AG09309 (cell line): Measurements from ENCODE around the gene MRPL38.
A peak's percentile ranks its signal among the peaks of the same experiment; 100 is the strongest.

ENCODE experiments used
- DNase-seq: peaks from one replicate; pipeline ENCODE4 v3.0.0-alpha.2; 2010; ENCODE audit warnings: low read depth
- H3K4me3 ChIP-seq: 2 replicates; pipeline ENCODE4 v1.5.1; 2011; ENCODE audit warnings: mild to moderate bottlenecking, low read depth, low read length, moderate library complexity; ENCODE audit not compliant: control insufficient read depth
- TF ChIP-seq, protein P1 (sequence below): IDR thresholded peaks from 2 replicates; pipeline ENCODE4 v1.5.1; 2011; ENCODE audit warnings: mild to moderate bottlenecking, low read depth, low read length, inconsistent platforms; ENCODE audit not compliant: insufficient read depth, control insufficient read depth; ENCODE audit errors: missing control alignments

MRPL38 gene

DNA sequence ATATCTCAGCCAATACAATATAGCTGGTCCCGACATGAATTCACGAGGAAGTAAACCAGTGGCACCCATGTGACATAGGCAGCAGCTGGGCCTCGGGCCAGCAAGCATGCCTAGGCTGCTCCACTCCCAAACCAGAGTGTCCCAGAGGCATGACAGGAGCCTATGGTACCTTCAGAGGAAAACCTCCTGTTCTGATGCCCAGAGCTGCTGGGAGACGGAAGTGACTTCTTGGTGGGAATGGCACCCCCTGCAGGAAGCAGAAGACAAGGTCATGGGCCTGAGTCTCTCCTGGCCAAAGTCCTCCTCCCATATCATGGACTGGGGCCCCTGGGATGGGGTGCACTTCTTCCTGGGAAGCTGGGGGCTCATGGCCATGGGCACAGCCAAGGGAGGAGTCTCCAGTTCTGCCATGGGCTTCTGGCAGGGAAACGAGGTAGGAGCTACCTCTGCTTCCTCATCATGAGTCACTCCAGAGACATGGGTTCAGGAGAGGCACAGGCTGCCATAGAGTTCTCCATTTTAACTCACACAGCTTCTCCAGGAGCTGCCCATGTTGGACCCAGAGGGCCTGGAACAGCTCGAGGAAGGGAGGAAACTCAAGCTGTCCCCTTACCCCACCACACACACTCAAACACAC lies 22.7 kb upstream of the MRPL38 start:
- DNase-seq, result no peak
- TF ChIP-seq, protein P1, sequence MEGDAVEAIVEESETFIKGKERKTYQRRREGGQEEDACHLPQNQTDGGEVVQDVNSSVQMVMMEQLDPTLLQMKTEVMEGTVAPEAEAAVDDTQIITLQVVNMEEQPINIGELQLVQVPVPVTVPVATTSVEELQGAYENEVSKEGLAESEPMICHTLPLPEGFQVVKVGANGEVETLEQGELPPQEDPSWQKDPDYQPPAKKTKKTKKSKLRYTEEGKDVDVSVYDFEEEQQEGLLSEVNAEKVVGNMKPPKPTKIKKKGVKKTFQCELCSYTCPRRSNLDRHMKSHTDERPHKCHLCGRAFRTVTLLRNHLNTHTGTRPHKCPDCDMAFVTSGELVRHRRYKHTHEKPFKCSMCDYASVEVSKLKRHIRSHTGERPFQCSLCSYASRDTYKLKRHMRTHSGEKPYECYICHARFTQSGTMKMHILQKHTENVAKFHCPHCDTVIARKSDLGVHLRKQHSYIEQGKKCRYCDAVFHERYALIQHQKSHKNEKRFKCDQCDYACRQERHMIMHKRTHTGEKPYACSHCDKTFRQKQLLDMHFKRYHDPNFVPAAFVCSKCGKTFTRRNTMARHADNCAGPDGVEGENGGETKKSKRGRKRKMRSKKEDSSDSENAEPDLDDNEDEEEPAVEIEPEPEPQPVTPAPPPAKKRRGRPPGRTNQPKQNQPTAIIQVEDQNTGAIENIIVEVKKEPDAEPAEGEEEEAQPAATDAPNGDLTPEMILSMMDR, result peak; percentile 34
- no peak overlapping the region for H3K4me3 ChIP-seq

DNA sequence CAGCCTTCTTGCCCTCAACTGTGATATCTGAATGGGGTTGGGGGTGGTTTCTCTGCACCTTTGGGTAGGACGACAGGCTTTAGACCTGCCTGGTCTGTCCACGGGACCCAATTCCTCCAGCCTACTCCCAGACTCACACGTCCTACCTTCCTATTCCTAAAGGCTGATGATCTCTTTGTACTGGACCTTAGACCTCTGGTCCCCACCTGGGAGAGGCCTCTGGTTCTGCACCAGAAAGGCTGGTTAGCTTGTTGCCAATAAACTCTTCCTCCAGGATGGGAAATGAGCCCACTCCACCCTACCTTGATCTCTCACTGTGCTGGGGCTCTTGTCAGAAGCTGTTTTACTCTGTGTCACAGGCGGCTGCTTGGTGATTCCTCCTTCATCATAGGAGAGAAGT lies 21.8 kb upstream of the MRPL38 start:
- DNase-seq, result no peak
- no peak overlapping the region for H3K4me3 ChIP-seq
- TF ChIP-seq, protein P1, result no peak

DNA sequence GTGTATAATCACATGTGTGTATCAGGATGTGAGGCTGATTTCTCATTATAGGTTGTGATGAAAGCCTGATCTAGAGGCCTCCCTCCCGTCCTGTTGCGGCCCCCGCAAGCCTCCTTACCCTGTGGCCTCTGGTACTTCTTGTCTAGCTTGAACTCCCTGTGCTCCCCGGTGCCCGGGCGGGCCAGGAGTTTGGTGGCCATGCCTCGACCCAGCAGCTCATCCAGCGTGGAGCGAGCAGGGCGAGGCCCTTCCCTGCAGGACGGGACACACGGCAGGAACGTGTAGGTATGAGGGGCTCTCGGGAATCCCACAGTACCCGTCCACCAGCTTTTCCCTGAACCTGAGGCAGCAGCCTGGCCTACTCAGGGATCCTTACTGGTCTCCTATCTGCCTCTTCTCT lies 21.2 kb upstream of the MRPL38 start:
- no peak for DNase-seq
- no peak overlapping the region for H3K4me3 ChIP-seq
- TF ChIP-seq, protein P1, result no peak

DNA sequence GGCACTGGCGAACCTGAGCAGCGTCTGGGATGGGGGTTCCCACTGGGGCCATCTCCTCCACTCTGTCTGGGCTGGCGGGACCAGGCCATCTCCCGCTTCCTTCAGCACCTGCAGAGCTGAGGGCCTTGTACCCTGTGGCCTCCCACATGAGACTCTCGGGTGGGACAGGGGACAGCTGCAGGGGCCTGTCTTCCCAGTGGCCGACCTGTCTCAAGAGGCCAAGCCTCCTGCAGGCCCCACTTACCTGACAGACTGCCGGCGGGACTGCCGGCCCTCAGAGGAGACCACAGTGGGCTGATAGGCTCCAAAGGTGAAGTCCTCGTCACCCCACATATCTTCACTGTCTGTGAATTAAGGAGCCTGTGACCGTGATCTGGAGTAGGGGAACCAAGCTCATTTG lies 20.4 kb upstream of the MRPL38 start:
- no peak overlapping the region for H3K4me3 ChIP-seq
- DNase-seq, result no peak
- TF ChIP-seq, protein P1, result no peak

DNA sequence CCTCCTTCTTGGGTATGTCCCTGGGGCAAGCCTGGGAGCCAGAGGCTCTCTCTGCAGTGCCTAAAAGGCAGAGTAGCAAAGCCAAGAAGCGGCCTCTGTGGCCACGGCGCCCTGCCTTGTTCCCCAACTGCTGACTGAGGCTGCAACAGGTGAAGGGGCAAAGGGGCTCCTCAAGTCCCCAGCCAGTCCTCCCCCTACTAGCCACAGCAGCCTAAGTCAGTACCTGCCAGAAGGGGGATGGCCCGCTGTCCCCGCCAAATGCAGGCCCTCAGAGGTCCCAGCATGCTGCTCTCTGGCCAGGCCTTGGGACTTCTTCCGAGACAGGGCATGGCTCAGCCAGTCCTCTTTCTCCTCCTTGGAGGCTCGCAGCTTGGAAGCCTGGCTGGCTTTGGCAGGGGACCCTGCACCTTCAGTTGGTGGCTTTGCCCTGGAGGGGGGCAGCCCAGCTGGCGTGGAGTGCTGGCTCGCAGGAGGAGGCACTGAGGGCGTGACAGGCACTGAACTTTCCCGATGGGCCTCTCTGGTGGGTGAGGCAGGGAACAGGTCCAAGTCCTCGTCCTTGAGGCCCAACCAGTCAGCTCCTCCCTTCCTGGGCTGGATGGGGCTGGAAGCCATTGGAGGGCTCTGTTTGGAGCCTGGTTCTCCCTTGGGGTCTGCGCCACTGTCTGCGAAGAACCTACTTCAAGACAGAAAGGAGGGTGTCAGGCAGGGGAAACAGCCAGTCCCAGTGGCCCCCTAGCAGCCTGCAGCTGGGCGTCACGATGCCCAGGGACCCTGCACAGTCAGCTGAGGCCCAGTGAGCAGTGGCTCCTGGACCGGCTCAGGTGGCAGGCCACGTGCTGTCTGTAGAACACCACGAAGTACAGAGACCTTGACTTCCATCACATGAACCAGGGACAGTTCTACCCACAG lies 18.5 kb upstream of the MRPL38 start:
- no peak for DNase-seq
- TF ChIP-seq, protein P1, result no peak
- no peak overlapping the region for H3K4me3 ChIP-seq

DNA sequence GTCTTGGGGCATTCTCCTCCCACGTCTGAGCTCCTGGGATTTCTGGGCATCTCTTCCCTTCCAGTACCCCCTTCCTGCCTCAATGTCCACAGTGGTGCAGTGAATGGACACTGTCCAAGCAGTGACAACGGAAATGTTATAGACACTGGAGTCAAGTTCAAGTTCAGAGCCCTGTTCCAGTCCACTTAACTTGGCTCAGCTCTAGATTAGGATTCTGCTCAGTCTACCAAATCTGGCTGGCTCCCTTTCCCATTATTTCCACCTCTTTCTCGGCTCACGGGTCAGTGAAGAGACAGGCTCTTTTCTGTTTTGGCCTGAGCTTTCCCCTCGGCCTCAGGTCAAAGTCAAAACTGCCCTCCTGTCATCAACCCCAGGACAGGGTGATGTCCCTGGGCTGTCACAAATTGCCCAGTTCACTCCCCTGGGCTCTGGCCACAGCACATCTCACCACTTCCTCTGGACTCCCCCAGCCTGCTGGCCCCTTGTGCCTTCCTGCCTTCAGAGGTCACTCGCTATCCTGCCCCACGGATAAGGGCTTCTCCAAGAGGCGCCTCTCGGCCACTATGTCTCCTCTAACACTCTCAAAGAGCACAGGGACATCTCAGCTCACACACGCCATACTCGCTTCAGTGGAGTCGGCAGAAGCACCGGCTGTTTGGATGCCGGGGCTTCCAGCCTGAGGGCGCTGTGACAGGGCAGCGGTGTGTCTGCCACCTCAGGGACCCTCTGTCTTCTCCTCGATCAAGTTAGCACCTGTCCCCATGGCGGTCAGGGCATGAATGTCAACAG lies 17.7 kb upstream of the MRPL38 start:
- DNase-seq, result no peak
- no peak overlapping the region for H3K4me3 ChIP-seq
- TF ChIP-seq, protein P1, result no peak
